ENCODE results near the gene LRG1.

DNA sequence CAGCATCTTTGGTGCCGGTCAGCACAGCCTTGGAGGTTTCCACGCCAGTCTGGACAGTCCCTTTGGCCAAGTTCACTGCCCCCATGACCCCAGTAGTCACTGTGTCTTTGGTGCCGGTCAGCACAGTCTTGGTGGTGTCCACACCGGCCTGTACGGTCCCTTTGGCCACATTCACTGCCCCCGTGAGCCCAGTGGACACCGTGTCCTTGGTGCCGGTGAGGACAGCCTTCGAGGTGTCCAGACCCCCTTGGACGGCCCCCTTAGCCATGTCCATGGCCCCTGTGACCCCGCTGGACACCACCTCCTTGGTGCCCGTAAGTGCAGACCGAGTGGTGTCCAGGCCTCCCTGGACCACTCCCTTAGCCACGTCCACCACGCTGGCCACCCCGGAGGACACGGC, 26.6 kb downstream of the LRG1 start:
- TF ChIP-seq, protein P1, sequence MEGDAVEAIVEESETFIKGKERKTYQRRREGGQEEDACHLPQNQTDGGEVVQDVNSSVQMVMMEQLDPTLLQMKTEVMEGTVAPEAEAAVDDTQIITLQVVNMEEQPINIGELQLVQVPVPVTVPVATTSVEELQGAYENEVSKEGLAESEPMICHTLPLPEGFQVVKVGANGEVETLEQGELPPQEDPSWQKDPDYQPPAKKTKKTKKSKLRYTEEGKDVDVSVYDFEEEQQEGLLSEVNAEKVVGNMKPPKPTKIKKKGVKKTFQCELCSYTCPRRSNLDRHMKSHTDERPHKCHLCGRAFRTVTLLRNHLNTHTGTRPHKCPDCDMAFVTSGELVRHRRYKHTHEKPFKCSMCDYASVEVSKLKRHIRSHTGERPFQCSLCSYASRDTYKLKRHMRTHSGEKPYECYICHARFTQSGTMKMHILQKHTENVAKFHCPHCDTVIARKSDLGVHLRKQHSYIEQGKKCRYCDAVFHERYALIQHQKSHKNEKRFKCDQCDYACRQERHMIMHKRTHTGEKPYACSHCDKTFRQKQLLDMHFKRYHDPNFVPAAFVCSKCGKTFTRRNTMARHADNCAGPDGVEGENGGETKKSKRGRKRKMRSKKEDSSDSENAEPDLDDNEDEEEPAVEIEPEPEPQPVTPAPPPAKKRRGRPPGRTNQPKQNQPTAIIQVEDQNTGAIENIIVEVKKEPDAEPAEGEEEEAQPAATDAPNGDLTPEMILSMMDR (IDR thresholded peaks at IDR 0.05; ENCODE audit: insufficient read depth, low read length), result no peak
- TF ChIP-seq, protein P2, sequence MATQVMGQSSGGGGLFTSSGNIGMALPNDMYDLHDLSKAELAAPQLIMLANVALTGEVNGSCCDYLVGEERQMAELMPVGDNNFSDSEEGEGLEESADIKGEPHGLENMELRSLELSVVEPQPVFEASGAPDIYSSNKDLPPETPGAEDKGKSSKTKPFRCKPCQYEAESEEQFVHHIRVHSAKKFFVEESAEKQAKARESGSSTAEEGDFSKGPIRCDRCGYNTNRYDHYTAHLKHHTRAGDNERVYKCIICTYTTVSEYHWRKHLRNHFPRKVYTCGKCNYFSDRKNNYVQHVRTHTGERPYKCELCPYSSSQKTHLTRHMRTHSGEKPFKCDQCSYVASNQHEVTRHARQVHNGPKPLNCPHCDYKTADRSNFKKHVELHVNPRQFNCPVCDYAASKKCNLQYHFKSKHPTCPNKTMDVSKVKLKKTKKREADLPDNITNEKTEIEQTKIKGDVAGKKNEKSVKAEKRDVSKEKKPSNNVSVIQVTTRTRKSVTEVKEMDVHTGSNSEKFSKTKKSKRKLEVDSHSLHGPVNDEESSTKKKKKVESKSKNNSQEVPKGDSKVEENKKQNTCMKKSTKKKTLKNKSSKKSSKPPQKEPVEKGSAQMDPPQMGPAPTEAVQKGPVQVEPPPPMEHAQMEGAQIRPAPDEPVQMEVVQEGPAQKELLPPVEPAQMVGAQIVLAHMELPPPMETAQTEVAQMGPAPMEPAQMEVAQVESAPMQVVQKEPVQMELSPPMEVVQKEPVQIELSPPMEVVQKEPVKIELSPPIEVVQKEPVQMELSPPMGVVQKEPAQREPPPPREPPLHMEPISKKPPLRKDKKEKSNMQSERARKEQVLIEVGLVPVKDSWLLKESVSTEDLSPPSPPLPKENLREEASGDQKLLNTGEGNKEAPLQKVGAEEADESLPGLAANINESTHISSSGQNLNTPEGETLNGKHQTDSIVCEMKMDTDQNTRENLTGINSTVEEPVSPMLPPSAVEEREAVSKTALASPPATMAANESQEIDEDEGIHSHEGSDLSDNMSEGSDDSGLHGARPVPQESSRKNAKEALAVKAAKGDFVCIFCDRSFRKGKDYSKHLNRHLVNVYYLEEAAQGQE (IDR thresholded peaks at IDR 0.05; ENCODE audit: insufficient replicate concordance, low read depth), result no peak
